KOPT-K1 (cell line): ENCODE measurements around the gene LMCD1.

ENCODE experiments used
- H3K27ac ChIP-seq: fragments of 200-600 bp; sonication (generic); 2 replicates; pipeline ENCODE4 v1.5.1; 2016; ENCODE audit warnings: antibody characterized with exemption, mild to moderate bottlenecking, low read depth, low read length; ENCODE audit not compliant: poor library complexity, severe bottlenecking
- H3K36me3 ChIP-seq: fragments of 200-600 bp; sonication (generic); 2 replicates; pipeline ENCODE4 v1.5.1; 2017; ENCODE audit warnings: antibody characterized with exemption, mild to moderate bottlenecking, low read length, moderate library complexity; ENCODE audit not compliant: insufficient read depth
- H3K9me3 ChIP-seq: fragments of 200-600 bp; sonication (generic); 2 replicates; pipeline ENCODE4 v1.5.1; 2017; ENCODE audit warnings: antibody characterized with exemption, low read length, mild to moderate bottlenecking; ENCODE audit not compliant: insufficient read depth, poor library complexity, severe bottlenecking

Gene LMCD1

DNA sequence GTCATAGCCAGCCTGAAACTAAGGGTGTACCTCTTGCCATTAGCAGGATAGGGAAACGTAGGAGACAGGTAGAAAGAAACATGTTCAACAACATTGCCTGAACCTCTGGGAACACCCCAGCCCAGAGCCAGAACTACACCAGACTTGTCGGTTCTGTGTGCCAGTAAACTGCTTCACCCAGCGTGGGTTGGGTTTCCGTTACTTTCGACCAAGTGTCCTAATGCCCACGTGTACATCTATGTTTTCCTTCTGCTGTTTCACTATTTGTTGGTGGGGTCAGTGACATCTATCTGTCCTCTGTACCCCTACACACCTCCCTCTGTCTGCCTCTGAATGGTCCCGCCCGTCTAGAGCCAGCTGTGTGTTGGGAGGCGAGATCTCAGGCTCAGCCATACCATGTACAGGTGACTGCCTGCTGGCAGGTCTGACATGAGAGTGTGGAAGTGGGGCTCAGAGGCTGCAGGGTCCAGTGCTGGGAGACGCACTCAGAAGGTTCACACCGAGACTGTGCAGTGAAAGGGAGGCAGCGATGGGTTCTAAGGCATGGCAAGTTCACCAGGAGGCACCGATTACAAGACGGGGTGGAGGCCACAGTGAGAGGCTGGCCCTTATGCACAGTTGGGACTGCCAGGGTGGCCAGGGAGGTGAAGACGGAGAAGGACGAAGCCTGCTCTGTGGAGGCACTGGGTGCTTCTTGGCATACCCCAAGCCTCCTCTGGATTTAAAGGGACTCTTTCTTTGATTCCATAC lies 106.6 kb downstream of the LMCD1 start:
- Histone ChIP-seq H3K27ac (no peak overlapping the region), H3K36me3 (no peaks in the 10 kb centered on the region), H3K9me3 (no peaks in the 10 kb centered on the region)

DNA sequence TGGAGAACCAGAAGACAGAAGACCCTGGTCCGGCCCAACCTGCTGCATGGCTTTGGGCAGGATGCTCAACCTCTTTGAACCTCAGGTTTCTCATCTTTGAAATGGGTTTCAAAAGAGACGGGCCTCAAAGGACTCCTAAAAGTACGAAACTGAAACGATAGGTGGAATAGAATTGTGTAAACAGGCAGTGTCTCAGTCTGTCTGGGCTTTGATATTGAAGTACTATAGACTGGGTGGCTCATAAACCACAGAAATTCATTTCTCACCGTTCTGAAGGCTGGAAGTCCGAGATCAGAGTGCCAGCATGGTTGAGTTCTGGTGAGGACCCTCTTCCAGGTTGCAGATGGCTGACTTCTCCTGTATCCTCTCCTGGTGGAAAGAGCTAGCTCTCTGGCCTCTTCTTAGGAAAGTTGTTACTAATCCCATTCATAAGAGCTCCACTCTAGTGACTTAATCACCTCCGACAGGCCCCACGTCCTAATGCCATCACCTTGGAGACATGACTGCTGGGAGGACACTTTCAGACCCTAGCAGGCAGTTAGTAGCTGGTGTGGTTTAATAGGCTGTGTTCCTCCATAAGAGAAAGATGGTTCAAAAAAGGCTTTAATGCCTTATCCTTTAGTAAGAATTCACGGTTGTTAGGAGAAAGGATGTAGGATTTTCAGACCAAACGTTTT lies 107.3 kb downstream of the LMCD1 start:
- no peaks in the 10 kb centered on the region for H3K36me3 ChIP-seq
- H3K9me3 ChIP-seq: no peaks in the 10 kb centered on the region

DNA sequence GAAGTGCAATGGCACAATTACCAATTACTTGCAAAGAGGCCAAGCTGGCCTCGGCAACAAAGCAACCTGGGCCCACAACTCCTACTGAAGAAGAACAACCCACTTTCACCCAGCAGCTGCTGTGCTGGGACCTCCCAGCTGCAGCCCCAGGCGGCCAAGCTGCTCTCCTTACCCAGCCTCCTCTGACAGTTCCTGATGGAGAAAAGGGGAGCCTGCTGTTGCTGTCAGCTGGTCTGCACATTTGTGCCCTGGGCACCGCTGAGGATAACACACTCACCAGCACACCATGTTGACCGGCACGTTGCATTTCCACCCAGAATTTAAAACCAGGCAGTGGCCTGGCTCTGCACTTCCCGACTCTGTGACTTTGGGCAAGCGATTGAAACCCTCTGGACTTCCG lies 109.3 kb downstream of the LMCD1 start:
- H3K36me3 ChIP-seq: no peaks in the 10 kb centered on the region
- no peak overlapping the region for H3K27ac ChIP-seq
- H3K9me3 ChIP-seq: no peaks in the 10 kb centered on the region

More for the DNA sequence above, 107.3 kb downstream of the LMCD1 start:
- H3K27ac ChIP-seq: no peak overlapping the region

DNA sequence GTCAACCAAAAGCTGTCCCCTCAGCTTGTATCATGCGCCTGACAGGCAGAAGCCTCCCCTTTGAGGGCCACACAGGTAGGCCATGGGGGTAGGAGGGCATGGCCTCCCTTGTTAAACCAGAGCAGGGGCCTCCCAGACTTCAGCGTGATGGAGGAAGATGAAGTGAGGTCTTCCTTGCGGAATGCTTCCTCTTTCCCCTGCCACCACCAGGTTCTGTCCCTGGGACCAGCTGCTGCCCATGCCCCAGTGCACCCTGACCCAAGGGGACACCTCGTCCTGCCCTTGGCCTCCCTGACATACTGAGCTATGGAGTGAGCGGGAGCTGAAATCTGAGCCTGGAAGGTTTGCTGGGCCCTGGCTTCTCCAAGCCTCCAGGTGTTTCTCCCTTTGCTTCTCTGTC lies 116.3 kb downstream of the LMCD1 start:
- Histone ChIP-seq H3K27ac (no peak overlapping the region), H3K9me3 (no peaks in the 10 kb centered on the region), H3K36me3 (no peaks in the 10 kb centered on the region)

DNA sequence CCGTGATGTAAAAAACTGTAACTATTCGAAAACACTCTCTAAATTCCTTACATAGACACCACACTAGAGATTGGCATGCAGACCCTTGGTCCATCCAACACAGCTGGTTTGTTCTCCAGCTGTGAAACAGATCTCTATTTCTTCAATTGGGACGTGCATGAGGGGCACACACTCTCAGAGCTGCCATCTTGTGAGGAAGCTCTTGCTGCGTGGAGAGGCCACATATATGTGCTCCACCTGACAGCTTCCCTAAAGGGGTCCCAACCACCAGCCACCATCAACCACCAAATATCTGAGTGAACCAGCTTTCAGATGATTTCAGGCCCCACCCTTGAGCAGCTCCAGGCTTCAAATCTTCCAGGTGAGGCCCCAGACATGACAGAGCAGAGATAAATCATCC lies 117.3 kb downstream of the LMCD1 start:
- Histone ChIP-seq H3K36me3 (no peaks in the 10 kb centered on the region), H3K9me3 (no peaks in the 10 kb centered on the region), H3K27ac (no peak overlapping the region)

DNA sequence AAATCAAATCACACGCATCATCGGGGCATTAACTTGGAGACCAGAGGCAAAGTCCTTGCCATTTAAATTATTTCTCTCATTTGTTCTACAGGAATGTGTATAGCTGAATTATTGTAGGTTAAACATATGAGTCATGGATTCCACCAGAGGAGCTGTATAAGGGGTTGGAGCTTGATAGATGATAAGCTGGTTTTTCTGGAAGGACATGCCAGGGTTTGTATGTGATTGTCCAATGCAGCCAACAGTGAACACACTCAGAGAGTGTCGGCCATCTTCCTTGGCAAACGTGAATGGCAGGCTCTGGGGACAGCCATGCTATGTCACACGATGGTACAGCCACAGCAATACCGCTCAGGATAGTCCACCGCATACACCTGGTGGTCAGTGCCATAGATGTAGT lies 117.9 kb downstream of the LMCD1 start:
- Histone ChIP-seq H3K9me3 (no peaks in the 10 kb centered on the region), H3K36me3 (no peaks in the 10 kb centered on the region), H3K27ac (no peak overlapping the region)

DNA sequence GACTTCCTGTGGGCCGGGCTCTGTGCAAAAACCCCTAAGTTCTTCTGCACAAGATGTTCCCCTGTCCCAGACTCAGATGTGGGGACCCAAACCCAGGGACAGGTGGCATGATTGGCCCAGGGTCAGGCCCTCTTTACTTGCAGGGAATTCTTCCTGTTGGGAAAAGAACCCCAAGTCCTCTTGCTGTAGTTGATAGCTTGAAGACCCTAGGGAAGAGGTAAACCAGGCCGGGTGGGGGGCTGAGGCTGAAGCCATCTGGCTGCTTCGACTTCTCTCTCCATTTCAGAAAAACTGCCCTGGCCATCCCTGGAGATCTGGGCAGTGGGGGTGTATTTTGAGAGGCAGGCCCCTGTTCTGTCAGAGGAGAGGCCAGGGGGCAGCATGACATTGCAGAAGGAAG lies 119.5 kb downstream of the LMCD1 start:
- Histone ChIP-seq H3K27ac (no peak overlapping the region), H3K36me3 (no peaks in the 10 kb centered on the region), H3K9me3 (no peaks in the 10 kb centered on the region)

DNA sequence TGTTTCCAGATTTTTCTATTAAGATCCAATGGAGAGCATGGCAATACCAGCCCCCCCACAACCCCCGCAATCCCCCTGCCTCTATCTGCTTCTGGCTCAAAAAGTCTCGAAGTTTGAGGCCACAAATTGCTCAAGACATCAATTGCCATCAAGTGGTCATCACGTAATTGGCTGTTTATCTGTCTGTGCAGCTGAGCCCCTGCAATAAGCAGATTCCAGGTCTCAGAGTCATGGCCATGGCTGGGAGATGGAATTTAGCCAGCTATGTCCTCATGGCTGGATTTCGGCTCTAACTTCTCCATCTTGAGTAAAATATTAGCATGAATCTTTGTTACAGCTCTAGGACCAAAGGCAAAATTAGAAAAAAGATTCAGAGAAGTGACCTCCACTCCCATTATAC lies 120.2 kb downstream of the LMCD1 start:
- Histone ChIP-seq H3K27ac (no peak overlapping the region), H3K36me3 (no peaks in the 10 kb centered on the region), H3K9me3 (no peaks in the 10 kb centered on the region)

DNA sequence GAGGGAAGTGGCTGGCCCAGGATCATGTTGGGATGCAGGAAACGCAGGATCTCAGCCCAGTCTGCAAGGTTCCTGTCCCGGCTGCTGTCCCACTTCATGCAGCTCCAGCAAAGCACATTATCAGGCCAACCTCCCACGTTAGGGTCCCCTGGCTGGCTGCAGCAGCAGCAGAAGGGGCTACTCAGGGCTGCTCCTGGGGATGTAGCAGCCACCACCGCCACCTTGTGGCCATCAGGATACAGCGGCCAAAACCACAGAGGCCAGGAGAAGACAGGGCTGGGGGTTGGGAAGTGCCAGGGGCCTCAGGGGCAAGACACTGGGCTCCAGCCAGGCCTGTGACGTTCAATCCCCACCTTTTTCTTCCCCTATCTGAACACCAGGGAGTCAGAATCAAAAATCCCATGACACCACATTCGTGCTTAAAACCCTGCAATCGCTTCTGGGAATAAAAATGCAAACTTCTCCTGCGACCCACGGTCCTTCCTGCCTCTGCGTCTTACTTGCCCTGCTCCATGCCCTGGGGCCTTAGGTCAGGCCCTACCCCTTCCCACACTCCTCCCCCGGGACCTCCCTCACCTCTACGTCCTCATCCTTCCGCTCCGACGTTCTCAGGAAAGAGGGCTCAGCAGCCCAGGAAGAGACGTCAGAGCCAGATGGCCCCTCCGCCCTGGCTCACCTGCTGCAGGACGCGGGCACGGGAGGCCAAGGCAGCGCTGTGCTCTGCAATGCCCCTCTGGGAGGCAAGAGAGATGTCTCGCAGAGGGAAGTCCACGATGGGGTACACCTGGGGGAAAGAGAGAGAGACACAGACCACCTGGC lies 121.5 kb downstream of the LMCD1 start:
- H3K27ac ChIP-seq: no peak overlapping the region
- no peaks in the 10 kb centered on the region for H3K36me3 ChIP-seq
- H3K9me3 ChIP-seq: no peaks in the 10 kb centered on the region

DNA sequence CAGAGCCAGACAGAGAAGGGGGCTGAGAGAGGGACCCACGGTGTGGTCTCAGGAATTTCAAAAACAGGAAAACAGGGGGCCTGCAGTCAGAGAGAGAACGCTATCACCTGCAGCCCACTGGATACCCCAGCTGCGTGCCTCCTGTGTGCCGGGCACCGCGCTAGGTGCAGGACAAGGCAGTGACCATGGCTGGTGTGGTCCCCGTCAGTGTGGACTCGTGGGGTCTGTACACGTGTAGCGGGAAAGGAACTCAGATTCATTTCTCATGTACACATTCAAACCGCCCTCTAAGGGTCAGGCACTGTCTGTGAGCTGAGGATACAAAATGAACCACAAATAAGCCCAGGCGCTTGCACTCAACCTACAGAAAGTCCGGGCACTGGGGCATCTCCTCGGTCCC lies 122.1 kb downstream of the LMCD1 start:
- H3K36me3 ChIP-seq: no peaks in the 10 kb centered on the region
- no peak overlapping the region for H3K27ac ChIP-seq
- H3K9me3 ChIP-seq: no peaks in the 10 kb centered on the region
